ENCODE data around the gene FAM241A. TPM values are rescaled to one million over a fixed set of nuclear protein-coding genes. Genes with fewer than 3 reads are reported as not detected.

Gene FAM241A
- total RNA-seq, 6 experiments from 2014 or later, result 0.99 to 3.5 (median 2.1) TPM

- no peaks in the 10 kb centered on the region for H3K36me3 ChIP-seq
- no peaks in the 10 kb centered on the region for H3K27me3 ChIP-seq
- no peak overlapping the region for H3K4me3 ChIP-seq
These were observed 65.5 kb downstream of the FAM241A start for GRCh38 chr4:112210777-112211176.

GRCh38 chr4:112213091-112213490 lies 67.8 kb downstream of the FAM241A start:
- intact Hi-C loops (cut with DNase I), result no loop called here
- ATAC-seq (no peak), DNase-seq (no peak)
- TF ChIP-seq CTCF (IDR thresholded peaks at IDR 0.05) (no peak), POLR2A (IDR thresholded peaks at IDR 0.05) (no peak)
- Histone ChIP-seq H3K36me3 (no peaks in the 10 kb centered on the region), H3K4me3 (no peak overlapping the region), H3K27ac (no peak overlapping the region), H3K4me1 (no peaks in the 10 kb centered on the region), H3K9me3 (no peaks in the 10 kb centered on the region), H3K27me3 (no peaks in the 10 kb centered on the region)
- WGBS (ENCODE audit: insufficient coverage, low coverage, low lambda C conversion rate, missing lambda C conversion rate), result 78% methylated on average over 2 of the region's 2 CpGs

More at GRCh38 chr4:112210777-112211176, 65.5 kb downstream of the FAM241A start:
- intact Hi-C loops (cut with DNase I), result no loop called here
- ATAC-seq (no peak), DNase-seq (no peak)
- H3K27ac ChIP-seq, result no peak overlapping the region
- H3K4me1 ChIP-seq, result no peaks in the 10 kb centered on the region
- 71% methylated on average over 1 of the region's 1 CpG for WGBS (ENCODE audit: insufficient coverage, low coverage, low lambda C conversion rate, missing lambda C conversion rate)
- H3K9me3 ChIP-seq, result no peaks in the 10 kb centered on the region
- no peak for TF ChIP-seq POLR2A (IDR thresholded peaks at IDR 0.05)
- no peak for TF ChIP-seq CTCF (IDR thresholded peaks at IDR 0.05)

GRCh38 chr4:112213856-112214255 lies 68.6 kb downstream of the FAM241A start:
- Histone ChIP-seq H3K9me3 (no peaks in the 10 kb centered on the region), H3K27ac (no peak overlapping the region), H3K27me3 (no peaks in the 10 kb centered on the region), H3K4me3 (no peak overlapping the region), H3K36me3 (no peaks in the 10 kb centered on the region), H3K4me1 (no peaks in the 10 kb centered on the region)
- no peak for ATAC-seq
- no peak for DNase-seq
- WGBS (ENCODE audit: insufficient coverage, low coverage, low lambda C conversion rate, missing lambda C conversion rate), result 46% methylated on average over 3 of the region's 3 CpGs
- TF ChIP-seq POLR2A (IDR thresholded peaks at IDR 0.05) (no peak), CTCF (IDR thresholded peaks at IDR 0.05) (no peak)
- intact Hi-C loops (cut with DNase I), result no loop called here

GRCh38 chr4:112214390-112215264 lies 69.4 kb downstream of the FAM241A start:
- TF ChIP-seq CTCF (IDR thresholded peaks at IDR 0.05) (peak; percentile 59 to 64 (median 63)), POLR2A (IDR thresholded peaks at IDR 0.05) (no peak)
- no peaks in the 10 kb centered on the region for H3K27me3 ChIP-seq
- no peaks in the 10 kb centered on the region for H3K4me1 ChIP-seq
- no peaks in the 10 kb centered on the region for H3K36me3 ChIP-seq
- ATAC-seq (peak; percentile 63 to 78 (median 74)), DNase-seq (no peak)
- no peak overlapping the region for H3K27ac ChIP-seq
- H3K9me3 ChIP-seq, result no peaks in the 10 kb centered on the region
- intact Hi-C loops (cut with DNase I), result no loop called here
- no peak overlapping the region for H3K4me3 ChIP-seq

All from right lobe of liver (tissue), 6 donors.